Tibial artery (tissue), 4 donors: ENCODE results near the gene TCEA2.
A peak's percentile ranks its signal among the peaks of the same experiment; 100 is the strongest.

Experiments
- DNase-seq, 2 donors: peaks; one replicate each; pipeline ENCODE4 v3.0.0-alpha.2; 2019
- H3K27ac ChIP-seq, 2 donors: fragments of 200-600 bp; sonication (generic) in 1 of 2; 1 replicate in 1 of 2; 2 replicates in 1 of 2; pipeline ENCODE4 v1.5.1; 2018 to 2019; ENCODE audit warnings: mild to moderate bottlenecking in 1 of 2
- H3K27me3 ChIP-seq, 2 donors: fragments of 200-600 bp; sonication (generic) in 1 of 2; one replicate each; pipeline versions ENCODE4 v1.5.1 to v1.6.0; 2016 to 2019
- H3K36me3 ChIP-seq, 3 donors: fragments of 200-600 bp; sonication (generic) in 2 of 3; one replicate each; pipeline ENCODE4 v1.5.1; 2016 to 2019; ENCODE audit warnings: mild to moderate bottlenecking in 2 of 3
- H3K4me1 ChIP-seq, 4 donors: fragments of 200-600 bp; sonication (generic) in 2 of 4; 1 replicate in 3 of 4; 2 replicates in 1 of 4; pipeline ENCODE4 v1.5.1; 2016 to 2019
- H3K4me3 ChIP-seq, 2 donors: fragments of 200-600 bp; sonication (generic) in 1 of 2; 1 replicate in 1 of 2; 2 replicates in 1 of 2; pipeline ENCODE4 v1.5.1; 2018 to 2019; ENCODE audit warnings: mild to moderate bottlenecking in 2 of 2
- H3K9me3 ChIP-seq, 3 donors: fragments of 200-600 bp; sonication (generic) in 1 of 3; one replicate each; pipeline ENCODE4 v1.5.1; 2016 to 2019
- intact Hi-C: fragments of 100-400 bp; cut with DNase I; formaldehyde crosslinking; loops from one replicate; pipeline ENCODE4 v1.15.0; 2023; ENCODE audit warnings: low total_unique reads
- TF ChIP-seq, protein P1 (sequence below), 2 experiments: fragments of 200-600 bp in 1 of 2; fragments of 450-650 bp in 1 of 2; IDR thresholded peaks; one replicate each; pipeline ENCODE4 v1.5.1; 2017 to 2019; ENCODE audit warnings: antibody characterized with exemption in 2 of 2, mild to moderate bottlenecking in 1 of 2, moderate library complexity in 1 of 2

TCEA2 gene

DNA sequence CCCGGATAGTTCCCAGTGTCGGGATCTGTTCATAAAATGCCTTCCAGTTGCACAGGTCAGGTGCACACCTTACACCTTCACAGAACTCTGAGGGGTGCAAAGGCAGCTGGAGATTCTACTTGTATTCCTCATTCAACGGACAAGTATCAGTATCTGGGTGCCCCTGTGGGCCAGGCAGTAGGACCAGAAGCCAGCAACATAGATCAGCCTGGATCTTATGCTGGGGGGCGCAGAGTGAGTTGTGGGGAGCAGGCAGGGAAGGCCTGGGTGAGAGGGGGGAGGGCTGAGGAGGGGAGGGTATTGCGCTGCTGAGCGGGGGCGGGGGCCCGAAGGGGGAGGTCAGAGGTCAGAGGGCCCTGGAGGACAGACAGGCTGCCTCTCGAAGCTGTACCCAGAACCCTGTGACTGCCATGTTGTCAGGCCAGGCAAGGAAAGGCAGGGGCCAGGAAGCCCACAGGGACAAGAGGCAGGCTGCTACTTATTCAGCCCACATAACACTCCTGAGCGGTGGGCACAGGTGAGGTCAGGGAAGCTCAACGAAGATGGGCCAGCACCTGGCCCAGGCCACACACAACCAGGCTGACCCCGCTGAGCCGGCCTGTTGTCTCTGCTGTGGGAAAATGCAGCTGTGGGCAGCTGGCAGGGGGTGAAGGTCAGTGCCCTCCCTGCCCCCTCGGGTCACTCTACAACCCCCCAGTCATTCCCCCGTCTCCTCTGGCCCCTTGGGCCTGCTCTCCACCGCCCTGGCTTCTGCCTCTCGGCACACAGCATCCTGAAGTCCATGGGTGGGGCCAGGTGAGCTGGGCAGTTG lies 18.0 kb downstream of the TCEA2 start:
- Histone ChIP-seq H3K9me3 (no peaks in the 10 kb centered on the region), H3K27me3 (peaks cover 3 to 23% of the 10 kb centered on the region in 2 donors), H3K4me3 (peak overlapping the region; percentile 65 to 68), H3K27ac (peak overlapping the region; percentile 61 to 72), H3K4me1 (peaks cover 0 to 69% (median 38%) of the 10 kb centered on the region in 4 donors), H3K36me3 (no peaks in the 10 kb centered on the region)
- DNase-seq = no peak
- intact Hi-C loops = no loop called here
- TF ChIP-seq, protein P1, sequence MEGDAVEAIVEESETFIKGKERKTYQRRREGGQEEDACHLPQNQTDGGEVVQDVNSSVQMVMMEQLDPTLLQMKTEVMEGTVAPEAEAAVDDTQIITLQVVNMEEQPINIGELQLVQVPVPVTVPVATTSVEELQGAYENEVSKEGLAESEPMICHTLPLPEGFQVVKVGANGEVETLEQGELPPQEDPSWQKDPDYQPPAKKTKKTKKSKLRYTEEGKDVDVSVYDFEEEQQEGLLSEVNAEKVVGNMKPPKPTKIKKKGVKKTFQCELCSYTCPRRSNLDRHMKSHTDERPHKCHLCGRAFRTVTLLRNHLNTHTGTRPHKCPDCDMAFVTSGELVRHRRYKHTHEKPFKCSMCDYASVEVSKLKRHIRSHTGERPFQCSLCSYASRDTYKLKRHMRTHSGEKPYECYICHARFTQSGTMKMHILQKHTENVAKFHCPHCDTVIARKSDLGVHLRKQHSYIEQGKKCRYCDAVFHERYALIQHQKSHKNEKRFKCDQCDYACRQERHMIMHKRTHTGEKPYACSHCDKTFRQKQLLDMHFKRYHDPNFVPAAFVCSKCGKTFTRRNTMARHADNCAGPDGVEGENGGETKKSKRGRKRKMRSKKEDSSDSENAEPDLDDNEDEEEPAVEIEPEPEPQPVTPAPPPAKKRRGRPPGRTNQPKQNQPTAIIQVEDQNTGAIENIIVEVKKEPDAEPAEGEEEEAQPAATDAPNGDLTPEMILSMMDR (IDR thresholded peaks at IDR 0.05) = no peak

DNA sequence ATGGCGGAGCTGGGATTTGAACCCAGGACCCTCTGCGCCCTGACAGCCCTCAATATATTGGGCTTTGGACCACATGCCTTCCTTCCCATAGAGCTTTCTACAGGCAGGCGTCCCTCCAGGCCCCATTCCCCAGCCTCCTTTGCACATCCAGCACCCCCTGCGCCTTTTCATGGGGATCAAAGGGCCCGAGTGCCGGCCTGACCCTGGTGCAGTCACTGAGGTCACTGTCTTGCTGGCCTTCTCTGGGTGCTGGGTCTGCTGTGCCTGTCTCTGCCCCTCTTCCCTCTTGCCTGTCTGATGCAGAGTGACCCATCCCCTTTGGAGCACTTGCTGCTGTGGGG lies 18.6 kb downstream of the TCEA2 start:
- Histone ChIP-seq H3K27ac (no peak overlapping the region), H3K27me3 (peaks cover 3 to 26% of the 10 kb centered on the region in 2 donors), H3K4me1 (peaks cover 0 to 63% (median 38%) of the 10 kb centered on the region in 4 donors), H3K36me3 (no peaks in the 10 kb centered on the region), H3K4me3 (no peak overlapping the region), H3K9me3 (no peaks in the 10 kb centered on the region)
- no peak for DNase-seq
- intact Hi-C loops = no loop called here
- TF ChIP-seq, protein P1 (IDR thresholded peaks at IDR 0.05) = no peak

DNA sequence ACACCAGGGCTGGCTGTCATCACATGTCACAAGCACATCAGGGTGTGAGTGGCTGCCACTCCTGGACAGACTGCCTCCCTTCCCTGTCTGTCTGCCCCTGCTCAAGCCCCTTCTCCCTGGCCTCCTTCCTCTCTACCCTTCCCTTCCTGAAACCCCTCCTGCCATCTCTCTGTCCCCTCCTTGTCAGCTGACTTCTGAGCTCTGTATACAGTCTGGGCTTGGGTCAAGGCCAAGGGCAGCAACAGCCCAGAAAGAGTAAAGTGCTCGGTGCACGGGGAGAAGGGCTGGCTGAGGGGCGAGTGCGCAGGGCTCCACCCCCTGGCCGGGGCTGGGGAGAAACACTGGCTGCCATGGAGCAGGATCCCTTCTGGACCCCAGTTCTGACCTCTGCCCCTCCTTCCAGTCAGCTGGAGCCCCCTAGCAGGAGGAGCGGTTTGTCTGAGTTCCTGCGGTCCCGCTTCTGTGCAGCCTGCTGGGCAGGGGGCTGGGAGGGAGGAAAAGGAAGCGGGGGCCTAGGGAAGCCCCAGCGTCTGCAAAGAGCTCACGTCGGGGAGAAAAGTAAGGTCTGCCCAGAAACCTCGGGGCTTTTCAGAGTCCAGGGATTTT lies 19.2 kb downstream of the TCEA2 start:
- Histone ChIP-seq H3K9me3 (no peaks in the 10 kb centered on the region), H3K27ac (no peak overlapping the region), H3K4me1 (peaks cover 0 to 59% (median 36%) of the 10 kb centered on the region in 4 donors), H3K36me3 (no peaks in the 10 kb centered on the region), H3K27me3 (peaks cover 3 to 29% of the 10 kb centered on the region in 2 donors), H3K4me3 (no peak overlapping the region)
- intact Hi-C loops = no loop called here
- no peak for DNase-seq
- TF ChIP-seq, protein P1 (IDR thresholded peaks at IDR 0.05) = no peak

DNA sequence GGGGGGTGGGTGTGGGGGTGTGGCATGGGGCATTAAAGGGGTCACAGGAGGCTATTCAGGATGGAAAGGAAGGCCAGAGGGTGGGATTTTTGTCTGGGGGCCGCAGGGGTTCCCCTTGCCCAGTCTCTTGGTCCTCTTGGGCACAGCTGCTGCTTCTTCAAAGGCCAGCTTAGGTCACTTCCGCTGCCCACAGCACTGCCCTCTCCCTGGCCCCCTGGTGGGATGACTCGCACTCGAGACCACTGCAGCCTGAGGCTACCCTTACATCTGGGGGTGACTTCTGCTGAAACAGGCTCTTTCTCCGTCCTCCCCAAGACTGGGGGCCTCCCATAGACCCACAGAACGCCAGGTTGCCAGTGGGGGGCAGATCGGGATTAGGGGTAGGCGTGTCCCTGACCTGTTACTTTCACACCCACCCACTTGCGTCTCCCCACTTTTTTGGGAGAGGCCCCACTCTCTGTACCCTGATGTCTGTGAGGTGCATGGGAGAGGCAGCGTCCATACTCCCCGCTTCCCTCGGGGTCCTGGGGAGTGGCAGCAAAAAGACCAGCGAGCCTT lies 19.9 kb downstream of the TCEA2 start:
- no peak for DNase-seq
- peak overlapping the region; percentile 46 to 57 for H3K4me3 ChIP-seq
- TF ChIP-seq, protein P1 (IDR thresholded peaks at IDR 0.05) = no peak
- no peaks in the 10 kb centered on the region for H3K36me3 ChIP-seq
- peaks cover 3 to 33% of the 10 kb centered on the region in 2 donors for H3K27me3 ChIP-seq
- H3K9me3 ChIP-seq = no peaks in the 10 kb centered on the region
- H3K27ac ChIP-seq = no peak overlapping the region
- peaks cover 0 to 52% (median 29%) of the 10 kb centered on the region in 4 donors for H3K4me1 ChIP-seq
- intact Hi-C loops = no loop called here

DNA sequence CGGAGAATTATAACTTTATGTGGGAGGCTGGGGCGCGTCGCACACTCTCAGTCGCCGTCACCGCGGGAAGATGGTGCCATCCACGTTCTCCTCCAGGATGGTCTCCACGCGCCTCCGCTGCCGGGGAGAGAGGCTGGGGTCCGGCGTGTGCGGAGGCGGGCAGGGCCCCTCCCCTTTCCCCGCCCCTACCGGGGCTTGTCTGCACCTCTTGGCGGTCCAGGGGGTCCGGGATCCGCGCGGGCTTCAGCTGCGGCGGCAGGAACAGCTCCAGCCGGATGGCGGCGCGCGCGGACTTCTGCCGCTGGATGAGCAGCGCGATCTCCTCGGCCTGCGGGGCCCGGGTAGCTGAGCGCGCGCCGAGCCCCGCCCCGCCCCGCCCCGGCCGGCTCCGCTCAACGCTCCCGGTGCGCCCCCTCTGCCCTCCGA lies 20.4 kb downstream of the TCEA2 start:
- H3K27ac ChIP-seq = no peak overlapping the region

More for the DNA sequence above, 20.4 kb downstream of the TCEA2 start:
- intact Hi-C loops = no loop called here
- H3K27me3 ChIP-seq = peaks cover 3 to 38% of the 10 kb centered on the region in 2 donors
- H3K9me3 ChIP-seq = no peaks in the 10 kb centered on the region
- TF ChIP-seq, protein P1 (IDR thresholded peaks at IDR 0.05) = peak; percentile 41 to 48
- H3K4me3 ChIP-seq = peak overlapping the region; percentile 46 to 57
- peaks cover 0 to 47% (median 25%) of the 10 kb centered on the region in 4 donors for H3K4me1 ChIP-seq
- no peaks in the 10 kb centered on the region for H3K36me3 ChIP-seq
- DNase-seq = no peak
